Measurements from ENCODE around the gene SH3RF2.

The SH3RF2 gene

DNA sequence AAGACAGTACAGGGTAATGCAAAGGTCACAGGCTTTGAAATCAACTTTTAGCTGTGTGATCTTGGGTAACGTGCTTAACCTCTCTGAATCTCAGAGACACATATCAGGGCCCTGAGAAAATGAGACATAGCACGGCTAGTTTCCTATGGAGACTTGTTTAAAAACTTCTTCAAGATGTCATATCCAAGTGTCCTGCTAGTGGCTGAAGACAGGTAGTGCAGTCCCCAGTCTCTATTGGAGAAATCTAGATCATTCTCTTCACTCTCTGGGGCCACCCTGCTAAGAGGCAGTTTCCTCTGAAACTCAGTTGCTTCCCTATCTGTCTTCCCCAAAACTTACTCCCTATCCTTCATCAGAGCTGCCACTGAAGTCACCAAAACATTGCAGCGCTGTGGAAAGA is 33.3 kb upstream of the SH3RF2 start:
- TF ChIP-seq, protein P1, sequence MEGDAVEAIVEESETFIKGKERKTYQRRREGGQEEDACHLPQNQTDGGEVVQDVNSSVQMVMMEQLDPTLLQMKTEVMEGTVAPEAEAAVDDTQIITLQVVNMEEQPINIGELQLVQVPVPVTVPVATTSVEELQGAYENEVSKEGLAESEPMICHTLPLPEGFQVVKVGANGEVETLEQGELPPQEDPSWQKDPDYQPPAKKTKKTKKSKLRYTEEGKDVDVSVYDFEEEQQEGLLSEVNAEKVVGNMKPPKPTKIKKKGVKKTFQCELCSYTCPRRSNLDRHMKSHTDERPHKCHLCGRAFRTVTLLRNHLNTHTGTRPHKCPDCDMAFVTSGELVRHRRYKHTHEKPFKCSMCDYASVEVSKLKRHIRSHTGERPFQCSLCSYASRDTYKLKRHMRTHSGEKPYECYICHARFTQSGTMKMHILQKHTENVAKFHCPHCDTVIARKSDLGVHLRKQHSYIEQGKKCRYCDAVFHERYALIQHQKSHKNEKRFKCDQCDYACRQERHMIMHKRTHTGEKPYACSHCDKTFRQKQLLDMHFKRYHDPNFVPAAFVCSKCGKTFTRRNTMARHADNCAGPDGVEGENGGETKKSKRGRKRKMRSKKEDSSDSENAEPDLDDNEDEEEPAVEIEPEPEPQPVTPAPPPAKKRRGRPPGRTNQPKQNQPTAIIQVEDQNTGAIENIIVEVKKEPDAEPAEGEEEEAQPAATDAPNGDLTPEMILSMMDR (IDR thresholded peaks at IDR 0.05) = no peak
- Histone ChIP-seq H3K27ac (no peak overlapping the region), H3K4me3 (no peak overlapping the region)
- DNase-seq (ENCODE audit: low spot score) = no peak

DNA sequence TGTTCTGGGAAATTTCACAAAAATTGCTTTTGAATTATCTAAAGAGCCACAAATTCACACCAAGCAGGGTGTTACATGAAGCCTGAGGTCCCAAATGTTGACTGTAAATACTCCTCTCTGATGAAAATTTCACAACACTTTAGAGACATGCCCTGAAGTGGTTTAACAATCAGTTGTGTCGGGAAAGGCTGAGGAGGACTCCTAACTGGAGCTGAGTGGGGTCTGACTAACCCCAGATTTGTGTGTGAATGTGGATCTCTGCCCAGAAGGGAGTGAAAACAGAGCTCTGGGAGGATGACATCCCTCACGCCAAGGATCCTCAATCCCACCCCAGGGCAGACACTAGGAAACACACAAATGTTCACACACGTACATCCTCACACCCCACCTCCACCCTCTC is 32.5 kb upstream of the SH3RF2 start:
- TF ChIP-seq, protein P1 (IDR thresholded peaks at IDR 0.05) = no peak
- H3K4me3 ChIP-seq = no peak overlapping the region
- no peak overlapping the region for H3K27ac ChIP-seq
- DNase-seq (ENCODE audit: low spot score) = no peak

DNA sequence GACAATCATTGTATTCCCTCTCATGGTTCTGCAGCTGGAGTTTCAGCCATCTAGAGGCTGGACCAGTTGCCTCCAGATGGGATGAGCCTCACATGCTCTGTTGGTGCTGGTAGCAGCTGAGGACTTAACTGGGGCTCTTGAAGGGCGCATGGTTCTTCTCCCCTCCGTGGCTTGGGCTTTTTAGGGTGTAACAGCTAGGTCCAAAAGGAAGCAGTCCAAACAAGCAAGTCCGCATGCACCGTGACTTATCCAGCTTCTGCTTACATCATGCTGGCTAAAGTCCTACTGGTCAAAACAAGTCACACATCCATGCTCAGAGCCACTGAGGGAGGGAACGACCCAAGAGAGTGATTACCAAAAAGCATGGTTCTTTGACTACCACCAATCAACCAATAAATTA is 31.6 kb upstream of the SH3RF2 start:
- H3K27ac ChIP-seq = no peak overlapping the region
- TF ChIP-seq, protein P1 (IDR thresholded peaks at IDR 0.05) = no peak
- DNase-seq (ENCODE audit: low spot score) = no peak
- no peak overlapping the region for H3K4me3 ChIP-seq

DNA sequence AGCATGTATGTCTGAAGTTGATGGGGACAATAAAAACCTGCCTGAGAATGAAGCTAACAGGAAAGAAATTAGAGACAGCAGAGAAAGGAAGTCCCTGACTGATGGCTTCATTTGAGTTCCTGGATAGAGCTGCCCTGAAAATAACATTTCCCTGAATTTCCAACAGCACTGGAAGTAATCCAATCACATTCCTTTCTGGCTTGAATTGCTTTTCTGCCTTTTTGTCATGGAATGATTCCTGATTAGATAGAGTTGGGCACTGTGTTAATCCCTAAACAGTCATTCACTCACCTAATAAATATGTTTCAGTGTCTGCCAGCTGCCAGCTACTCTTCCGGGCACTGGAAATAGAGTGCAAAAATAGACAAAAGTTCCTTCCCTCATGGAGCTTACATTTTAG is 30.0 kb upstream of the SH3RF2 start:
- H3K4me3 ChIP-seq = no peak overlapping the region
- DNase-seq (ENCODE audit: low spot score) = no peak
- TF ChIP-seq, protein P1 (IDR thresholded peaks at IDR 0.05) = no peak
- no peak overlapping the region for H3K27ac ChIP-seq

DNA sequence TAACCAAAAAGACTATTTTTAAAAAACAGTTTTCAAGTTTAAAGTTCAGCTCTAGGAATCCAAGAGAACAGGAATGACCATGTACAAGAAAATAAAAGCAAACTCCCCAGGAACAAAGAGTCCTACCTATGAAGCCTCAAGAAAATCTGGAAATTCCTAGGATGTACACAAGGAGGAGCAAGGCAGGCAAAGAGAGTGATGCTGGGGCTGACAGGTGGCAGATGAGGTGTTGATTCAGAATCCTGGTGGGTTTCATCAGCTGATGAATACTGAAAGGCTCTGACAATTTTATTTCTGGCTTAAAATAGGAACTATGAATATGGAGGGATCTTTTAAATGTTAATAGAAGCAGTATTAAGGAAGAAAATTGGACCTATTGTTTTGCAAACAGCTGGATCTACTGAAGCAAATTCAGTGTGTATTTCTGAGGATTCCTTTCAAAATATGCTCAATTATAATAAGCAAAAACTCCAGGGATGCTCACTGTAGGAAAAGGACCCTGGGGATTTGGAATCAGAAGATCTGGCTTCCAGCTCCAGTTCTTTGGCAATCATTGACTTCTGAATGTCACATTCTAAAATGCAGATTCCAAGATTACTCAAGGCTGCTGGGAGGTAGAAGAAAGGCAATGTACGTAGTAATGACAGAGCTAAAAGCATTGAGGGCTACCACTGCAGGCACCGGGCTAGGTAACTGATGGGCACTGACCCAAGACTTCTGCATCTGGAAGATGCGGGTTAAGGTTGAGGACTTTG is 28.0 kb upstream of the SH3RF2 start:
- Histone ChIP-seq H3K27ac (no peak overlapping the region), H3K4me3 (no peak overlapping the region)
- no peak for DNase-seq (ENCODE audit: low spot score)
- TF ChIP-seq, protein P1 (IDR thresholded peaks at IDR 0.05) = no peak

DNA sequence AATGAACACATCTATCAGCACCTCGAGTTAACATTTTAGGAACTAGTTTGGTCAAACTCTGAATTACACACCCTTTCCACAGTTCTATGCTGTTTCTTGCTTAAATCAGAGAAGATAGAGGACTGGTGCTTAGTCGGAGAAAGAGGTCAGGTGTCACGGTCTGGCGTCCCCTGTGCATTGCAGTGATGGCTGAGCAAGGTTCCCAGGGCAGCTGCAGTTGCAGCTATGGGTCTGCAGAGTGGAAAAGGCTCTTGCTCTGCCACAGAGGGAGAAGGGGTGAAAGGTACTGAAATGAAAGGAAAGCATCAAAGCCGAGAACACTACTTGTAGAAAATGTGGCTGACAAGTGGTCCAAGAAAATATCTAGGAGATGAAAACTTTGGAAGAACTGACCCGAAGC is 25.2 kb upstream of the SH3RF2 start:
- no peak overlapping the region for H3K4me3 ChIP-seq
- no peak overlapping the region for H3K27ac ChIP-seq
- DNase-seq (ENCODE audit: low spot score) = no peak
- TF ChIP-seq, protein P1 (IDR thresholded peaks at IDR 0.05) = no peak

DNA sequence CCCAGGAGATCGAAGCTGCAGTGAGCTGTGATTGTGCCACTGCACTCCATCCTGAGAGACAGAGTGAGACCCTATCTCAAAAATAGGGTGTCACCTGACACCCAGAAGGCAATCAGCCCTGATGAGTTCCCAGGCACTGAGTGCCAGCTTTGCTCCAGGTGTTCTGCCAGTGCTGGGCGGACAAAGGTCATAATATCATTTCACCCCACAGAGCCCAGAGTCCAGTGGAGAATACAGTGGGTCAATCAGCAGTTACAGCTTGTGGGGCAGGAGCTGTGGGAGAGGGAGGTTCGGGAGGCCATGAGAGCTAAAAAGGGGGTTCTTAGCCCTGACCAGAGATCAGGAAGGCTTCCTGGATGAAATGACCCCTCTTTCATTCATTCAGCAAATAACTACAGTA is 24.4 kb upstream of the SH3RF2 start:
- DNase-seq (ENCODE audit: low spot score) = no peak
- Histone ChIP-seq H3K27ac (no peak overlapping the region), H3K4me3 (no peak overlapping the region)
- TF ChIP-seq, protein P1 (IDR thresholded peaks at IDR 0.05) = no peak
